Natural killer cell (primary cell): ENCODE results near the gene MYB. TPM values are rescaled to one million over a fixed set of nuclear protein-coding genes. Genes with fewer than 3 reads are reported as not detected.
"Not testable (repeated sequence)": the region's sequence is repeated elsewhere in the genome, so short reads cannot be mapped to it uniquely, and the experiment has no call there.

ENCODE experiments used
- ATAC-seq, 3 donors: fragments of 150-1000 bp in 2 of 3; fragments of 200-7000 bp in 1 of 3; cut with Tn5 transposase; 1 replicate in 1 of 3; 2 replicates in 2 of 3; pipeline ENCODE4 v1.10.0; 2021; ENCODE audit warnings: mild to moderate bottlenecking in 2 of 3, moderate library complexity in 2 of 3
- DNase-seq, 2 donors: peaks; one replicate each; pipeline versions ENCODE4 v3.0.0 to v3.0.0-alpha.2; 2013 to 2021; ENCODE audit warnings: mixed read lengths in 1 of 2
- H3K27ac ChIP-seq: one replicate; pipeline ENCODE4 v1.5.1; 2013; ENCODE audit warnings: mild to moderate bottlenecking, low read length
- H3K27me3 ChIP-seq: one replicate; pipeline ENCODE4 v1.6.1; 2013; ENCODE audit warnings: low read length; ENCODE audit not compliant: control insufficient read depth, insufficient read depth
- H3K36me3 ChIP-seq: one replicate; pipeline ENCODE4 v1.6.1; 2013; ENCODE audit warnings: low read length; ENCODE audit not compliant: control insufficient read depth, insufficient read depth
- H3K4me1 ChIP-seq: one replicate; pipeline ENCODE4 v1.6.1; 2013; ENCODE audit warnings: low read length; ENCODE audit not compliant: control insufficient read depth, insufficient read depth
- H3K4me3 ChIP-seq: one replicate; pipeline ENCODE4 v1.5.1; 2013; ENCODE audit warnings: low read length
- H3K9me3 ChIP-seq: one replicate; pipeline ENCODE4 v1.6.1; 2013; ENCODE audit warnings: low read length; ENCODE audit not compliant: control insufficient read depth, insufficient read depth
- H3K27ac Mint-ChIP-seq, 2 donors: one replicate each; pipeline ENCODE4 v1.8.0; 2022; ENCODE audit warnings: mild to moderate bottlenecking in 2 of 2, mixed read lengths in 2 of 2, moderate library complexity in 1 of 2
- H3K27me3 Mint-ChIP-seq, 2 donors: one replicate each; pipeline ENCODE4 v1.8.0; 2022; ENCODE audit warnings: low read depth in 2 of 2, mixed read lengths in 2 of 2
- H3K36me3 Mint-ChIP-seq: one replicate; pipeline ENCODE4 v1.8.0; 2022; ENCODE audit warnings: mixed read lengths
- H3K4me1 Mint-ChIP-seq, 2 donors: one replicate each; pipeline ENCODE4 v1.8.0; 2022; ENCODE audit warnings: mixed read lengths in 2 of 2
- H3K4me3 Mint-ChIP-seq: one replicate; pipeline ENCODE4 v1.8.0; 2022; ENCODE audit warnings: mild to moderate bottlenecking, moderate library complexity, mixed read lengths
- H3K9me3 Mint-ChIP-seq, 2 donors: one replicate each; pipeline ENCODE4 v1.8.0; 2022; ENCODE audit warnings: mixed read lengths in 2 of 2
- WGBS: methylation state at CpG from one replicate; pipeline ENCODE4 v1.1.7; 2013; ENCODE audit warnings: missing lambda C conversion rate; ENCODE audit not compliant: insufficient coverage; 5-methylcytosine and 5-hydroxymethylcytosine counted together
- intact Hi-C: fragments of 100-400 bp; cut with micrococcal nuclease; formaldehyde crosslinking; loops from one replicate; pipeline ENCODE4 v1.14.2; 2022
- total RNA-seq, 4 donors: library from RNA; stranded (reverse); fragments of 120-200 nt in 1 of 4; gene quantifications; one replicate each; pipeline versions ENCODE4 v1.2.3 to v1.2.4, GENCODE V29; 2013 to 2022
- TF ChIP-seq, protein P1 (sequence below): fragments of 200-600 bp; IDR thresholded peaks from one replicate; pipeline ENCODE4 v1.8.0; 2022; ENCODE audit warnings: antibody characterized with exemption

Gene MYB
- total RNA-seq, 3 donors from 2014 or later (not counting 1 experiment from before 2014, with no cell fraction given): 0.40 to 3.5 (median 1.3) TPM

DNA sequence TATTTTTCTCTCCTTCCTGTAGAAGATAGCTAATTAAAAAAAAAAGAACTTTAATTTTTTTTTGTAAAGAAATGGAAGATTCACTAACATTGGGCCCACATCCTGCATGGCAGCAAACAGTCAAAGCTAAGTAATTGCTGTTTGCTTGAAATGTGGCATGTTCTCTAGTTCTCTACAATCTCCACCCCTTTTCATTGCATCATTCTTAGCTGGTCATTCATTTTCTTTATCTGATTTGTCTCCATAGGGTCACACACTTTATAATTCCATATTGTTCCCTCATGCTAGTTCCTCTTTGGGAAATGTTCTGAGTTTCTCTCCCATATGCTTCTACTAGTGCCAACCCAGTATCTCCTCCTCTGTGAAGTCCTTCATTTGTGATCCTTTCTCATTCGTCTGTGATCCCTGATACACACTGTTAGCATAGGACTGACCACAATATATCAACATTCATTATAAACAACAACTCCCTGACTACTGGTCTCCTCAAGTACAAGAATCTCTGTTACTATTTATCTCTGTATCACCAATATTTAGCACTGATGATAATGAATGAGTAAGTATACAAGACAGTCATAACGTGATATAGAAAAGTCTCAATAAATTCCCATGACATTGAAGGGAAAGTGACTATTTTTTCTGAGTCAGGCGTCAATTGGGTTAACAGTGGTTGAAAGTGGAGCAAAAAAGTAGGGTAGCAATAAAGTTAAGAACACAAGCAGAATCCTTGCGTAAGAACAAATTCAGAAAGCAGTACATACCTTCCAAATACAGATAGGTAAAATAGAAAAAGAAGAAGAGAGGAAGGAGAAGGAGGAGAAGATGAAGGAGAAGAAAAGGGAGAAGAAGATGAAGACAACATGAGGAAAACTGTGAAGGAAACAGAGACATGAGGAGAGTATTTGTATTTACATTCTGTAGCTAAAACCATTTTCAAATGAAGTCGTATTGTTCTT, 33.2 kb upstream of the MYB start:
- Mint-ChIP-seq H3K36me3 (no peaks in the 10 kb centered on the region), H3K4me1 (peaks cover 6 to 18% of the 10 kb centered on the region in 2 donors), H3K27ac (no peak overlapping the region), H3K9me3 (no peaks in the 10 kb centered on the region), H3K4me3 (no peak overlapping the region), H3K27me3 (no peaks in the 10 kb centered on the region)
- Histone ChIP-seq H3K36me3 (no peaks in the 10 kb centered on the region), H3K27ac (no peak overlapping the region), H3K27me3 (no peaks in the 10 kb centered on the region), H3K4me3 (no peak overlapping the region), H3K4me1 (no peaks in the 10 kb centered on the region), H3K9me3 (no peaks in the 10 kb centered on the region)
- TF ChIP-seq, protein P1, sequence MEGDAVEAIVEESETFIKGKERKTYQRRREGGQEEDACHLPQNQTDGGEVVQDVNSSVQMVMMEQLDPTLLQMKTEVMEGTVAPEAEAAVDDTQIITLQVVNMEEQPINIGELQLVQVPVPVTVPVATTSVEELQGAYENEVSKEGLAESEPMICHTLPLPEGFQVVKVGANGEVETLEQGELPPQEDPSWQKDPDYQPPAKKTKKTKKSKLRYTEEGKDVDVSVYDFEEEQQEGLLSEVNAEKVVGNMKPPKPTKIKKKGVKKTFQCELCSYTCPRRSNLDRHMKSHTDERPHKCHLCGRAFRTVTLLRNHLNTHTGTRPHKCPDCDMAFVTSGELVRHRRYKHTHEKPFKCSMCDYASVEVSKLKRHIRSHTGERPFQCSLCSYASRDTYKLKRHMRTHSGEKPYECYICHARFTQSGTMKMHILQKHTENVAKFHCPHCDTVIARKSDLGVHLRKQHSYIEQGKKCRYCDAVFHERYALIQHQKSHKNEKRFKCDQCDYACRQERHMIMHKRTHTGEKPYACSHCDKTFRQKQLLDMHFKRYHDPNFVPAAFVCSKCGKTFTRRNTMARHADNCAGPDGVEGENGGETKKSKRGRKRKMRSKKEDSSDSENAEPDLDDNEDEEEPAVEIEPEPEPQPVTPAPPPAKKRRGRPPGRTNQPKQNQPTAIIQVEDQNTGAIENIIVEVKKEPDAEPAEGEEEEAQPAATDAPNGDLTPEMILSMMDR: no peak
- DNase-seq (no peak), ATAC-seq (no peak)
- intact Hi-C loops: loop anchor here (2.0 to 5.0 kb wide), 2 partner anchors 34 to 109 kb away; partner anchors contain the start of gene MYB
- WGBS: 56% methylated on average over 3 of the region's 5 CpGs

DNA sequence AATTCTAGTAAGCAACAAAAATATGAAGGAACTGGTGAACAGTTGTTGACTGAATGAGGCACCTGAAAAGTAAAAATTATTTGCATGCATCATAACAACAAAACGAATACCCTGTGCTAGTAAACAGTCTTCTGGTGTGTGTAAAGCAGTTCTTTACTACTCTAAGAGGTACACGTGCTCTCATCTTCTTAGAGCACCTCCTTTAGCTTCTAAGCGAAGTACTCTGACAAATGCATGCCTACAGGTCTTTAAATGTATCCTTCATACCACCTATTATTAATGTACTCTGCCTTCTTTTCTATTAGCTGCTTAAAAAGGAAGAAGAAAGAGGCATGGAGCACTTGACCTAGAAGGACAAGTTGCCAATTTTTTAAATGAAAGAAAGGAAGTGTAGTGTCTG, 32.2 kb upstream of the MYB start:
- Histone ChIP-seq H3K27ac (no peak overlapping the region), H3K27me3 (no peaks in the 10 kb centered on the region), H3K9me3 (no peaks in the 10 kb centered on the region), H3K4me1 (no peaks in the 10 kb centered on the region), H3K36me3 (no peaks in the 10 kb centered on the region), H3K4me3 (no peak overlapping the region)
- no peak for ATAC-seq
- Mint-ChIP-seq H3K9me3 (no peaks in the 10 kb centered on the region), H3K27me3 (no peaks in the 10 kb centered on the region), H3K4me3 (no peak overlapping the region), H3K36me3 (no peaks in the 10 kb centered on the region), H3K4me1 (peaks cover 6 to 18% of the 10 kb centered on the region in 2 donors), H3K27ac (no peak overlapping the region)
- 43% methylated on average over 2 of the region's 3 CpGs for WGBS
- intact Hi-C loops: loop anchor here (5.0 kb wide), 1 partner anchor 33 kb away; the partner anchor contains the start of gene MYB
- TF ChIP-seq, protein P1: no peak
- DNase-seq: no peak

DNA sequence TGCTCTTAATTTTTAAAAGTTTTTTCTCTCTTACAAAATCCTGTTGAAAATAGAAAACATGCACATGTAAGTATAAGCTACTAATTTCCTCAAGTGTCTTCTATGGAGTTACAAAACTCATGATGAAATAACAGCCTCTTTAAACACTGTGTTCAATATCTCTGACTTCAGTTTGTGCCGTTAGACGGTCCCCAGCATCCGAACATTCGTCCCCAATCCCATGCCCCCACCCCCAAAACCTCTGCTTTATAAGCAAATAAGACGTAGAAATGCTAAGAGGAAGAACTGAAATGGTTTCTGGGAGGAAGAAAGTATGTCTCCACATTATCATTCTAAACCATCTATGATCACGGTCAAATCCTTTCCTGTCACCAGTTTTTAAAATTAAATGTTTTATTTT, 31.7 kb upstream of the MYB start:
- no peak overlapping the region for H3K4me3 Mint-ChIP-seq
- intact Hi-C loops: loop anchor here (5.0 kb wide), 1 partner anchor 33 kb away; the partner anchor contains the start of gene MYB

DNA sequence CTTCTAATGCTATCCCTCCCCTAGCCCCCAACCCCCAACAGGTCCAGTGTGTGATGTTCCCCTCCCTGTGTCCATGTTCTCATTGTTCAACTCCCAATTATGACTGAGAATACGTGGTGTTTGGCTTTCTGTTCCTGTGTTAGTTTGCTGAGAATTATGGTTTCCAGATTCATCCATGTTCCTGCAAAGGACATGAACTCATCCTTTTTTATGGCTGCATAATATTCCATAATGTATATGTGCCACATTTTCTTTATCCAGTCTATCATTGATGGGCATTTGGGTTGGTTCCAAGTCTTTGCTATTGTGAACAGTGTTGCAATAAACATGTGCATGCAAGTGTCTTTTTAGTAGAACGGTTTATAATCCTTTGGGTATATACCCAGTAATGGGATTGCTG, 30.6 kb upstream of the MYB start:
- H3K4me3 ChIP-seq, intact Hi-C loops, H3K36me3 ChIP-seq, H3K9me3 Mint-ChIP-seq, H3K4me1 ChIP-seq, H3K27ac ChIP-seq, ATAC-seq, H3K27ac Mint-ChIP-seq, H3K9me3 ChIP-seq, DNase-seq, H3K4me3 Mint-ChIP-seq, H3K27me3 Mint-ChIP-seq, H3K36me3 Mint-ChIP-seq, H3K27me3 ChIP-seq: not testable (repeated sequence)
- peaks cover 0 to 12% of the 10 kb centered on the region in 2 donors for H3K4me1 Mint-ChIP-seq
- WGBS: 100% methylated on average over 2 of the region's 2 CpGs

More for the DNA sequence above, 31.7 kb upstream of the MYB start:
- no peaks in the 10 kb centered on the region for H3K9me3 Mint-ChIP-seq
- DNase-seq: no peak
- no peak for ATAC-seq
- Histone ChIP-seq H3K27me3 (no peaks in the 10 kb centered on the region), H3K27ac (no peak overlapping the region), H3K36me3 (no peaks in the 10 kb centered on the region), H3K4me1 (no peaks in the 10 kb centered on the region), H3K4me3 (no peak overlapping the region), H3K9me3 (no peaks in the 10 kb centered on the region)
- TF ChIP-seq, protein P1: no peak
- WGBS: 25% methylated on average over 1 of the region's 6 CpGs
- H3K4me1 Mint-ChIP-seq: peaks cover 6 to 18% of the 10 kb centered on the region in 2 donors
- H3K36me3 Mint-ChIP-seq: no peaks in the 10 kb centered on the region
- no peaks in the 10 kb centered on the region for H3K27me3 Mint-ChIP-seq
- no peak overlapping the region for H3K27ac Mint-ChIP-seq

DNA sequence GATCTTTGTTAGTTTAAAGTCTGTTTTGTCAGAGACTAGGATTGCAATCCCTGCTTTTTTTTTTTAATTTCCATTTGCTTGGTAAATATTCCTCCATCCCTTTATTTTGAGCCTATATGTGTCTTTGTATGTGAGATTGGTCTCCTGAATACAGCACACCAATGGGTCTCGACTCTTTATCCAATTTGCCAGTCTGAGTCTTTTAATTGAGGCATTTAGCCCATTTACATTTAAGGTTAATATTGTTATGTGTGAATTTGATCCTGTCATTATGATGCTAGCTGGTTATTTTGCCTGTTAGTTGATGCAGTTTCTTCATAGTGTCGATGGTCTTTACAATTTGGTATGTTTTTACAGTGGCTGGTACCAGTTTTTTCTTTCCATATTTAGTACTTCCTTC, 27.0 kb upstream of the MYB start:
- WGBS: no CpG with 5 or more reads among the region's 2 CpGs
- intact Hi-C loops, H3K27me3 Mint-ChIP-seq, H3K27ac ChIP-seq, H3K27ac Mint-ChIP-seq, H3K36me3 ChIP-seq, H3K9me3 Mint-ChIP-seq, H3K4me1 ChIP-seq, H3K4me3 ChIP-seq, ATAC-seq, H3K4me3 Mint-ChIP-seq, H3K27me3 ChIP-seq, H3K36me3 Mint-ChIP-seq, DNase-seq, H3K9me3 ChIP-seq, H3K4me1 Mint-ChIP-seq: not testable (repeated sequence)
